ENCODE results near the gene ETNK1. TPM values are rescaled to one million over a fixed set of nuclear protein-coding genes. Genes with fewer than 3 reads are reported as not detected.

The ETNK1 gene
- polyA plus RNA-seq, 1 of the 3 experiments (the other 2 are of a cell fraction) = 7.9 TPM

- peak; percentile 59; the same call in 1 of the 2 replicates for TF ChIP-seq USF1 (IDR thresholded peaks at IDR 0.05; ENCODE audit: borderline replicate concordance, low read depth)
- no peak for TF ChIP-seq GABPA (IDR thresholded peaks at IDR 0.05; ENCODE audit: low read depth)
- peak; percentile 86; the same call in 1 of the 2 replicates for TF ChIP-seq TAF1 (IDR thresholded peaks at IDR 0.05; ENCODE audit: borderline replicate concordance, low read depth, low read length)
- TF ChIP-seq FOXM1 (IDR thresholded peaks at IDR 0.05; ENCODE audit: low read depth) = no peak
- no peak for TF ChIP-seq JUND (IDR thresholded peaks at IDR 0.05)
- TF ChIP-seq RCOR1 (IDR thresholded peaks at IDR 0.05; ENCODE audit: low read length) = 0 out of 2 replicates have a peak, but pooled peaks have one; percentile 22
- no peak for TF ChIP-seq EZH2phosphoT487 (IDR thresholded peaks at IDR 0.05; ENCODE audit: borderline replicate concordance, low read depth)
- no peak for TF ChIP-seq ELF1 (IDR thresholded peaks at IDR 0.05)
- no peak for TF ChIP-seq SMC3 (IDR thresholded peaks at IDR 0.05; ENCODE audit: low read depth, low read length)
- TF ChIP-seq TCF12 (IDR thresholded peaks at IDR 0.05) = peak; percentile 28; the same call in 1 of the 2 replicates
- no peak for TF ChIP-seq RXRA (IDR thresholded peaks at IDR 0.05; ENCODE audit: borderline replicate concordance, low read depth)
- no peak for TF ChIP-seq IRF3 (IDR thresholded peaks at IDR 0.05; ENCODE audit: low read depth, low read length)
Observed at GRCh38 chr12:22624870-22625761, at the start of gene ETNK1 (continued).

GRCh38 chr12:22576065-22576464 lies 48.9 kb upstream of the ETNK1 start:
- Histone ChIP-seq H3K79me2 (ENCODE audit: insufficient read depth) (no peaks in the 10 kb centered on the region), H3K4me3 (ENCODE audit: low read depth in 2 of 2, low read length in 1 of 2) (no peak overlapping the region), H4K20me1 (ENCODE audit: insufficient read depth) (no peaks in the 10 kb centered on the region), H3K4me2 (no peak overlapping the region), H3K4me1 (ENCODE audit: control insufficient read depth in 1 of 2, insufficient read depth in 2 of 2, low read depth in 1 of 2, low read length in 1 of 2) (no peaks in the 10 kb centered on the region), H2AFZ (ENCODE audit: low read depth) (no peak overlapping the region), H3K36me3 (replicated peaks in 1 of 2; ENCODE audit: control insufficient read depth in 1 of 2, insufficient read depth in 2 of 2, low read length in 1 of 2) (no peaks in the 10 kb centered on the region), H3K9me2 (no peaks in the 10 kb centered on the region), H3K9me3 (no peaks in the 10 kb centered on the region), H3K27ac (ENCODE audit: low read depth in 2 of 2, low read length in 1 of 2) (no peak overlapping the region), H3K9ac (no peak overlapping the region), H3F3A (replicated peaks; ENCODE audit: insufficient read depth) (no peaks in the 10 kb centered on the region), H3K27me3 (ENCODE audit: insufficient read depth) (no peaks in the 10 kb centered on the region)
- TF ChIP-seq PBX3 (IDR thresholded peaks at IDR 0.05) (no peak), SMC3 (IDR thresholded peaks at IDR 0.05; ENCODE audit: low read depth, low read length) (no peak), TEAD4 (IDR thresholded peaks at IDR 0.05; ENCODE audit: borderline replicate concordance, insufficient read depth) (no peak), FOXJ3 (CRISPR knock-in tag; IDR thresholded peaks at IDR 0.05) (no peak), EZH2phosphoT487 (IDR thresholded peaks at IDR 0.05; ENCODE audit: borderline replicate concordance, low read depth) (no peak), RXRA (IDR thresholded peaks at IDR 0.05; ENCODE audit: borderline replicate concordance, low read depth) (no peak), EP300 (IDR thresholded peaks at IDR 0.05; ENCODE audit: borderline replicate concordance in 1 of 2, low read depth in 1 of 2, low read length in 1 of 2) (no peak), NFIC (IDR thresholded peaks at IDR 0.05; ENCODE audit: borderline replicate concordance) (no peak), USF2 (IDR thresholded peaks at IDR 0.05; ENCODE audit: borderline replicate concordance, low read depth, low read length) (no peak), IRF3 (IDR thresholded peaks at IDR 0.05; ENCODE audit: low read depth, low read length) (no peak), YY1 (IDR thresholded peaks at IDR 0.05; ENCODE audit: low read depth) (no peak)
- WGBS (ENCODE audit: low lambda C conversion rate) = 56% methylated on average over 1 of the region's 1 CpG
- no peak for DNase-seq
- ChIA-PET POLR2A (no interaction called here), CTCF (interaction anchor here (0.8 kb wide), 1 partner anchor 116 kb away, joined by 4 read pairs; no protein-coding TSS in a partner anchor)

Data from SK-N-SH (cell line).